Measurements from ENCODE around the gene XKR3. TPM values are rescaled to one million over a fixed set of nuclear protein-coding genes. Genes with fewer than 3 reads are reported as not detected.

The XKR3 gene
- total RNA-seq, 1 experiment from 2014 or later: not detected

DNA sequence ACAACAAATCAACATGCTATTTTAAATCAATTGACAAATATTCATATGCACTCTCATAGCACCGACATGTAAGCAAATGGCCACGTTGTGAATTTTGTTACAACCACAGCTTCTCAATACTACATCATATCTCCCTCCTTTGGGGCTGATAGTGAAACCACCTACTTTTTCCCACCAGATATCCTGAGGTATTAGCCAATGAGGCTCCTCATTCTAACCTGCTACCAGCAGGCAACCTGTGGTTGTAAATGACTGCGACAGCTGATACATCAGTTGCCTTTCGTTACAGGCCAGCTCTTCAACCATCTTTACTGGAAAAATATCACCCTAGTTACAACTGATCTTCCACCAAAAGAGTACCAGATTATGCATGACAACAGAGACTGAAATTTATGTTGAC lies 3.7 kb upstream of the XKR3 start:
- CTCF ChIA-PET: no interaction called here
- Histone ChIP-seq H3K27me3 (ENCODE audit: insufficient read depth, low read depth) (0 out of 2 replicates have a peak, but pooled peaks cover 5% of the 10 kb centered on the region), H3K79me2 (ENCODE audit: low read depth) (no peaks in the 10 kb centered on the region), H3K9me2 (ENCODE audit: insufficient read depth) (no peaks in the 10 kb centered on the region), H3F3A (ENCODE audit: insufficient read depth, low read depth) (no peaks in the 10 kb centered on the region), H3K4me1 (replicated peaks; ENCODE audit: insufficient read depth) (no peaks in the 10 kb centered on the region), H4K20me1 (ENCODE audit: insufficient read depth) (no peaks in the 10 kb centered on the region), H2AFZ (no peak overlapping the region), H3K4me2 (no peak overlapping the region), H3K9me3 (ENCODE audit: insufficient read depth, low read depth) (no peaks in the 10 kb centered on the region), H3K36me3 (ENCODE audit: low read depth) (no peaks in the 10 kb centered on the region), H3K27ac (no peak overlapping the region), H3K4me3 (no peak overlapping the region)
- intact Hi-C loops (cut with micrococcal nuclease; ENCODE audit: unreplicated experiment): no loop called here
- no peak for DNase-seq
- no TSS peak for BruUV-seq (replicated peaks)
- POLR2A ChIA-PET (ENCODE audit: unreplicated experiment): no interaction called here
- TF ChIP-seq, protein P1, sequence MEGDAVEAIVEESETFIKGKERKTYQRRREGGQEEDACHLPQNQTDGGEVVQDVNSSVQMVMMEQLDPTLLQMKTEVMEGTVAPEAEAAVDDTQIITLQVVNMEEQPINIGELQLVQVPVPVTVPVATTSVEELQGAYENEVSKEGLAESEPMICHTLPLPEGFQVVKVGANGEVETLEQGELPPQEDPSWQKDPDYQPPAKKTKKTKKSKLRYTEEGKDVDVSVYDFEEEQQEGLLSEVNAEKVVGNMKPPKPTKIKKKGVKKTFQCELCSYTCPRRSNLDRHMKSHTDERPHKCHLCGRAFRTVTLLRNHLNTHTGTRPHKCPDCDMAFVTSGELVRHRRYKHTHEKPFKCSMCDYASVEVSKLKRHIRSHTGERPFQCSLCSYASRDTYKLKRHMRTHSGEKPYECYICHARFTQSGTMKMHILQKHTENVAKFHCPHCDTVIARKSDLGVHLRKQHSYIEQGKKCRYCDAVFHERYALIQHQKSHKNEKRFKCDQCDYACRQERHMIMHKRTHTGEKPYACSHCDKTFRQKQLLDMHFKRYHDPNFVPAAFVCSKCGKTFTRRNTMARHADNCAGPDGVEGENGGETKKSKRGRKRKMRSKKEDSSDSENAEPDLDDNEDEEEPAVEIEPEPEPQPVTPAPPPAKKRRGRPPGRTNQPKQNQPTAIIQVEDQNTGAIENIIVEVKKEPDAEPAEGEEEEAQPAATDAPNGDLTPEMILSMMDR (conservative IDR thresholded peaks at IDR 0.05): no peak
- no peak for TF ChIP-seq EZH2 (IDR thresholded peaks at IDR 0.05; ENCODE audit: low read depth)

DNA sequence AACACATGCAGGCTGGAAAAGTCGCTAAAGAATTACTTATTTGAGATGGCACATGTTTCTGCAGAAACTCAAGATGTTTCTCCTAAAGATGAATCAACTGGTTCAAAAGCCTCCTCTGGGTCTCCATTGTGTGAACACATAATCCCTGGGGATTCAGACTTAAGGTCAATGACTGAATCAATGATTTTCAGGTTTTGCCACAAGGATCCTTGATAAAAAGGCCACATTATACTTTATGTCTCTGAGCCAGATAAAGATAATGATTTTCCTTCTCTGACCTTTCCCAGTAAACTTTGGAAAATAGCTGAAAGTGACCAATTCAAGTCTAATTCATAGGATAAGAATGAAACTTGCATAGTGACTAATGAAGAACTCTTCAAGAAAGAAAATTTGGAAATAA lies 2.3 kb upstream of the XKR3 start:
- BruUV-seq (replicated peaks): no TSS peak
- no peak for DNase-seq
- Histone ChIP-seq H3K9me2 (ENCODE audit: insufficient read depth) (no peaks in the 10 kb centered on the region), H3K27me3 (ENCODE audit: insufficient read depth, low read depth) (0 out of 2 replicates have a peak, but pooled peaks cover 5% of the 10 kb centered on the region), H3K4me2 (no peak overlapping the region), H3K9me3 (ENCODE audit: insufficient read depth, low read depth) (no peaks in the 10 kb centered on the region), H3F3A (ENCODE audit: insufficient read depth, low read depth) (no peaks in the 10 kb centered on the region), H2AFZ (no peak overlapping the region), H4K20me1 (ENCODE audit: insufficient read depth) (no peaks in the 10 kb centered on the region), H3K36me3 (ENCODE audit: low read depth) (no peaks in the 10 kb centered on the region), H3K79me2 (ENCODE audit: low read depth) (no peaks in the 10 kb centered on the region), H3K4me1 (replicated peaks; ENCODE audit: insufficient read depth) (no peaks in the 10 kb centered on the region), H3K4me3 (no peak overlapping the region), H3K27ac (no peak overlapping the region)
- POLR2A ChIA-PET (ENCODE audit: unreplicated experiment): no interaction called here
- CTCF ChIA-PET: no interaction called here
- TF ChIP-seq EZH2 (IDR thresholded peaks at IDR 0.05; ENCODE audit: low read depth): no peak
- TF ChIP-seq, protein P1 (conservative IDR thresholded peaks at IDR 0.05): no peak
- intact Hi-C loops (cut with micrococcal nuclease; ENCODE audit: unreplicated experiment): no loop called here

DNA sequence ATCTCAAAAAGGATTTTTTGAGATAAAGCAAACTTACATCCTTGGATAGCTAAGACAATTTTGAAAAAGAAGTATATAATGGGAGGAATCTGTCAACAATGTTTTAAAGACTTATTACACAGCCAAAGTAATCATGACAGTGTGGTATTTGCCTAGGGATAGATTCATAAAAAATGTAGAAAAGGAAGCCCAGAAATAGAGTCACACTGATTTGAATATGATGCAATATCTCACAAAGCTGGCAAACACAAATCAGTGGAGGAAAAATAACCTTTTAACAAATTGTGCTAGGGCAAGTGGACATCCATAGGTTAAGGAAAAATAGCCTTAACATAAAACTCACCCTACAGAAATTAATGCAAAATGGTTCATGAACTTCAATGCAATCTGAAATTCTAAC lies 6.0 kb downstream of the XKR3 start:
- Histone ChIP-seq H3K27ac (no peak overlapping the region), H3K4me1 (replicated peaks; ENCODE audit: insufficient read depth) (no peaks in the 10 kb centered on the region), H3K9me2 (ENCODE audit: insufficient read depth) (no peaks in the 10 kb centered on the region), H3K79me2 (ENCODE audit: low read depth) (no peaks in the 10 kb centered on the region), H3K9me3 (ENCODE audit: insufficient read depth, low read depth) (no peaks in the 10 kb centered on the region), H3K4me3 (no peak overlapping the region), H3F3A (ENCODE audit: insufficient read depth, low read depth) (no peaks in the 10 kb centered on the region), H3K36me3 (ENCODE audit: low read depth) (no peaks in the 10 kb centered on the region), H4K20me1 (ENCODE audit: insufficient read depth) (no peaks in the 10 kb centered on the region), H3K4me2 (no peak overlapping the region), H3K27me3 (ENCODE audit: insufficient read depth, low read depth) (no peaks in the 10 kb centered on the region), H2AFZ (no peak overlapping the region)
- TF ChIP-seq EZH2 (IDR thresholded peaks at IDR 0.05; ENCODE audit: low read depth): no peak
- TF ChIP-seq, protein P1 (conservative IDR thresholded peaks at IDR 0.05): no peak
- intact Hi-C loops (cut with micrococcal nuclease; ENCODE audit: unreplicated experiment): no loop called here
- POLR2A ChIA-PET (ENCODE audit: unreplicated experiment): no interaction called here
- BruUV-seq (replicated peaks): no TSS peak
- no peak for DNase-seq
- CTCF ChIA-PET: no interaction called here

All from PC-9 (cell line).